Measurements from ENCODE around the gene AADAC.
"Not testable (repeated sequence)": the region's sequence is repeated elsewhere in the genome, so short reads cannot be mapped to it uniquely, and the experiment has no call there.

AADAC gene

GRCh38 chr3:151800431-151800830 is 13.5 kb upstream of the AADAC start:
- no peak for DNase-seq

DNA sequence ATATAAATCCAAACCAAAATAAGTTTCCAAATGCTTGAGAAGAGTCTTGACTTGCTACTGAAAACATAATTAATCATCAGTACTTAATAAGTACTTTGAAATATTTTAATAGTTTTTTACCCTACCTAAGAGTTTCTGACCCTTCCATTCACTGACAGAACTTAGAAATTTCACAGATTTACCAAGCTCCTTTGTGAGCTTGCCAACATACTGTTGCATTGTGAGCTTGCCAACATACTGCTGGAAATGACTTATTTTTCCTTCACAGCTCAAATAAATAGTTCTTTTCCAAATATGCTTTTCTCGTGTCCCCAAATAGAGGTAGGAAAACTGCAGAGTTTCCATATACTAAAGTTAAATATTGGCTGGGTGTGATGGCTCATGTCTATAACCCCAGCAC is 9.6 kb upstream of the AADAC start:
- DNase-seq = no peak

GRCh38 chr3:151806838-151807237 is 7.1 kb upstream of the AADAC start:
- DNase-seq = no peak

GRCh38 chr3:151808926-151809325 is 5.0 kb upstream of the AADAC start:
- DNase-seq = not testable (repeated sequence)

GRCh38 chr3:151811474-151811873 is 2.4 kb upstream of the AADAC start:
- no peak for DNase-seq

- no peak for DNase-seq
These were observed 672 bp downstream of the AADAC start for GRCh38 chr3:151814588-151814987.

DNA sequence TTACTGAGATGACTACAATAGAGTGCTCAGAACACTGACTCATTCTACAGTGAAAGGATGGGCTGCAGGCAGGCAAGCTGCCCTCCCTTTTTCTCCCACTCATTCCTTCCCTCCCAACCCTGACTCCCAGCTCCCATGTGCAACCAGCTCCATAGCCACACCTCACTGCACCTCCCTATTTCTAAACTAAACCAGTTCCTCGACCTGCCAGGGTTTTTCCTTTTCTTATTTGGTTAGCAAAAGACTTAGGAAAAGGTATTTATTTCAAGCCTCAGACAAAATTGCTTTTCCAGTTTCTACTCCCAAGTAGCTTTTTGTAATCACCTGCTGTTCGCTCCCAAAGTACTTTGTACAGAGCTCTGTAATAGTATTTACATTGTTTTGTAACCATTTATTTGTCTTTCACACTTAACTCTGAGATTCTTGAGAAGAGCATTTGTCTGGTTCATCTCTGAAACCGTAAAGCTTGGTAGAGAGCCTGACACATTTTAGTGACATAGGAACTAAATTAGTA is 2.2 kb downstream of the AADAC start:
- DNase-seq = no peak

DNA sequence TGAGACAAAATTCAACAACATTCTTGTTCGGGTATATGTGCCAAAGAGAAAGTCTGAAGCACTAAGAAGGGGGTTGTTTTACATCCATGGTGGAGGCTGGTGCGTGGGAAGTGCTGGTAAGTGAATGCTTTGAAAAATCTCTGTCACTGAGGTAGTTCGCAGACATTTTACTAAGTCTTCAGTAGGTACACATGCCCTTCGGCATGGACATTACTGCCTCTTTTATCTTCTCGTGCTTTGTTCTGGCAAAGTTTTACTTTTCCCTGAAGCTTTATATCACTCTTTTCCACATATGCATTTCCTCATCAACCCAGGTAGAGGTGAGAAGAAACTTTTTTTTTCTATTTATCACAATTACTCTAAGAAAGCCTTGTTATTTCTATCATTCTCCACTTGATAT is 3.6 kb downstream of the AADAC start:
- no peak for DNase-seq

DNA sequence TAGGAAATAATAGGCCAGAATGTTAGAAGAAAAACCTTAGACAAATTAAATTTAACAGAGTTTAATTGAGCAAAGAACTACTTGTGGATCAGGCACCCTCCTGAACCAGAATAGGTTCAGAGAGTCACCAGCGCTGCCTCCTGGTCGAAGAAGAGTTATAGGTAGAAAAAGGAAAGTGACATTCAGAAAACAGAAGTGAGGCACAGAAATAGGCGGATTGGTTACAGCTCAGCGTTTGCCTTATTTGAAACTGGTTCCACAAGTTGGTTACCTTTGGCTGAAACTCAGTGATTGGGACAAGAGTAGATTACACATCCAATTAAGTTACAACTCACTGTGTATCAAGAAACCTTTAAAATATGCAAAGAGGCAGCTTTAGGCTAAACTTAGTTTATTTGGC is 4.4 kb downstream of the AADAC start:
- DNase-seq = no peak

DNA sequence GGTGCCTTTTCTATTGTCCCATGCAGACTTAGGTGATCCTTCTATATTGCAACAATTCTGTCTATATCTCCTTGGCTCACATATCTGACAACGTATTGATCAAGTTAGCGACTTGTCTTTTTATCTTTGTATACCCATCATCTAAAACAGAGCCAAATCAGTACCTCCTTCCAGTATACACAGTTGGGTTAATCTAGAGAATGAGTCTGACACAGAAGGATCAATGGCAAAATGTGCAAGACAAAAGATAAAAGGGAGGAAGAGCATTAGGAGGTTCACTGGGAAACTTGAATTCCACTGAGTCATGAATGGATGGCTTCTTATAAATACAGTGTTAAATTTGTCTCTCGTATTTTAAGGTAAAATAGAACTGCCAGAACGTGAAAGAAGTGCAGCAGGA is 6.0 kb downstream of the AADAC start:
- no peak for DNase-seq

DNA sequence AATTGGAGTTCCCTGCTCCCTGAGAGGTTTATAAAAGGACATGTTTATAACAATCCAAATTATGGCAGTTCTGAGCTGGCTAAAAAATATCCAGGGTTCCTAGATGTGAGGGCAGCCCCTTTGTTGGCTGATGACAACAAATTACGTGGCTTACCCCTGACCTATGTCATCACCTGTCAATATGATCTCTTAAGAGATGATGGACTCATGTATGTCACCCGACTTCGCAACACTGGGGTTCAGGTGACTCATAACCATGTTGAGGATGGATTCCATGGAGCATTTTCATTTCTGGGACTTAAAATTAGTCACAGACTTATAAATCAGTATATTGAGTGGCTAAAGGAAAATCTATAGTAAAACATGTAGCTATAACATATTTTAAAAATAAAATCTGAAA is 13.9 kb downstream of the AADAC start:
- DNase-seq = no peak

GRCh38 chr3:151835751-151836525 is 22.0 kb downstream of the AADAC start:
- no peak for DNase-seq

GRCh38 chr3:151837057-151837456 is 23.1 kb downstream of the AADAC start:
- no peak for DNase-seq

DNA sequence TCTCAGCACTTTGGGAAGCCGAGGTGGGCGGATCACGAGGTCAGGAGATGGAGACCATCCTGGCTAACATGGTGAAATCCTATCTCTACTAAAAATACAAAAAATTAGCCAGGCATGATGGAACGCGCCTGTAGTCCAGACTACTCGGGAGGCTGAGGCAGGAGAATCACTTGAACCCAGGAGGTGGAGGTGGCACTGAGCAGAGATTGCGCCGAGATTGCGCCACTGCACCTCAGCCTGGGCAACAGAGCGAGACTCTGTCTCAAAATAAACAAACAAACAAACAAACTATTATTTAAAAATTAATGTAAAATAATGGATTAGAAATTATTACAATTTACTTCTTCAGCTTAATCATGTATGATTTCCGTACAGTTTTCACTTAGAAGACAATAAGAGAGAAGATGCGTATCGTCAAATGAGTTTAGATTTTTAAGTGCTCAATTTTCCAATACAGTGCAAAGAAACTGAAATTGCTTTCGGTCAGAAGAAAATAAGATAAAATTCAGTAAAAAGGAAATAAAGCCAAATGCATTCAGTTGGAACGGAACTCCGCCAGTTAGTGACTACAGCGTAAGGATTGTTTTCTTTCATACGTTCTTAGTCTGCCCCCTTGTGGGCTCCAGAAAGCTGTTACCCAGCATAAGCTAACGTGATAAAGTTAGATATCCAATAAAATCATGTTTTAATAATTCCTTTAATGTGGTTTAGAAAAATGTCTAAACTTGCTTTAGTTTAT is 24.8 kb downstream of the AADAC start:
- no peak for DNase-seq

- no peak for DNase-seq
These were observed 25.4 kb downstream of the AADAC start for GRCh38 chr3:151839313-151839631.

DNA sequence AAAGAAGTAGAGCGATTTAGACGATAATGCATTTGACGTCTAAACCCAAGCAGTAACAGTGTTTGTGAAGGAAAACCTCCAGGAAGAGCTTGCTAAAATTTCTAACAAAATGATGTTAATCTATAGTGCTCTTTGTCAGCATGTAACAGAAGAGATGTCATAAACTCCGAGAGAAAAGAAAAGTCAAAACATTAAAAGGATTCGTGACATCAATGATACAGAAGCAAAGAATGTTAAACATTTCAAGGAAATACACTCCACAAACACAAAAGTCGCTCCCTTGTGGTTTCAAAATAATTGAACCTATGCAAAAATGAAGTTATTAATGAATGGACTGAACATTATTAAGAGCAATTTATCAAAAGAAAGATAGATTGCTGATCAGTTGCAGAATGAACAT is 27.9 kb downstream of the AADAC start:
- no peak for DNase-seq

DNA sequence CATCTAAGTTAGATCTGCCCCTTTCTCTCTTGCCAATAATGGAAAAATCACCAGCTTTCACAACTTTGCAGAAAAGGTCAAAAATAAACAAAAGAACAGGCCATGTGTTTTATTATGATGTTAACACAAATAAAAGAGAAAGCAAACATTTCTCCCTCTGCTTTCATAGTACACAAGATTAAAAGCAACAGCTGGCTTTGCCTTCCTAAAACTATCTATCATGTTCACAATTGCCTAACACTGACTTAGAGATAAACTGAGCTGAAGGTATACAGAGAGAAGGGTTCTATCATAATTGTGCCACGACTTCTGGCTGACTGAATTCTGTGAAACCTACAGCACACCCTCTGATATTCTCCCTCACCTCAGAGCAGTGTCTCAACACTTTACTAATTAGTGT is 29.4 kb downstream of the AADAC start:
- DNase-seq = no peak

DNA sequence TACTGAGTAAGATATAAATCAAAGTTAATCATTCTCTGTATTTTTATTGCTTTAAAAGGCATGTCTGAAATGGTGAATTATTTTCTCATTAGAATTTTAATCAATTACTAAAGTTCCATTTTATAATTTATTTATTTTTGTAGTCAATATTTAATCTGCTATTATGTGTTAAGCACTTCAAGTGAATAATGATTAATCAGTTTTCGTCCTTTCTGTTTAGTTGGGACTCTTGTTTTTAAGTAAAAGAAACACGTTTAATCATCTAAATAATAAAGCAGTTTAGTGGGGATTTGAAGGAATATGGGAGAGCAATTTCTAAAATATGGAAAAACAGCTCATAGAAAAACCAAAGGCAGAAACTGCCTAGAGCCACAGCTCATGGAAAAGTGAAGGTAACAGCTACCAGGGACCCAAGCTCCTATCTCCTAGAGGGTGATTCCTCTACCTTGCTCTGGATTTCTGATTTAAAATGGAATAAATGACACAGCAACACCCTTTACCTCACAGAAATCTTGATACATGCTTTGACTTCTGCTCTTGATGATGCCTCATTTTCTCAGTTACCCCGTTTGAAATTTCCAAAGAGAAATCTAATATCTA is 31.5 kb downstream of the AADAC start:
- no peak for DNase-seq

DNA sequence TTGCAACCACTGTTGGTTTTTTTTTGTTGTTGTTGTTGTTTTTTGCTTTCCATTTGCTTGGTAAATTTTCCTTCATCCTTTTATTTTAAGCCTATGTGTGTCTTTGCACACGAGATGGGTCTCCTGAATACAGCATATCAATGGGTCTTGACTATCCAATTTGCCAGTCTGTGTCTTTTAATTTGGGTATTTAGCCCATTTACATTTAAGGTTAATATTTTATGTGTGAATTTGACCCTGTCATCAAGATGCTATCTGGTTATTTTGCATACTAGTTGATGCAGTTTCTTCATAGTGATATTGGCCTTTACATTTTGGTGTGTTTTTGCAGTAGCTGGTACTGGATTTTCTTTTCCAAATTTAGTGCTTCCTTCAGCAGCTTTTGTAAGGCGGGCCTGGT is 36.1 kb downstream of the AADAC start:
- not testable (repeated sequence) for DNase-seq

GRCh38 chr3:151852074-151852811 is 38.3 kb downstream of the AADAC start:
- DNase-seq = no peak

GRCh38 chr3:151856118-151856517 is 42.2 kb downstream of the AADAC start:
- no peak for DNase-seq

- DNase-seq = no peak
These were observed 42.7 kb downstream of the AADAC start for GRCh38 chr3:151856641-151857040.

- no peak for DNase-seq
These were observed 45.3 kb downstream of the AADAC start for GRCh38 chr3:151859233-151859673.

All from activated naive CD4-positive, alpha-beta T cell (primary cell).